HCT116 (cell line): ENCODE measurements around the gene CRACDL. TPM values are rescaled to one million over a fixed set of nuclear protein-coding genes. Genes with fewer than 3 reads are reported as not detected.

Experiments
- ATAC-seq: fragments of 200-7000 bp; cut with Tn5 transposase; 2 replicates; pipeline ENCODE4 v1.9.1; 2020; ENCODE audit warnings: mild to moderate bottlenecking, moderate library complexity
- BruUV-seq: library from RNA; stranded (reverse); fragments of 400-500 nt; replicated peaks from 2 replicates; lab custom pipeline; 2021; lab: Mats Ljungman, UMichigan
- CTCF ChIA-PET: fragments of 300-600 bp; sonication (Branson Sonifier 250); formaldehyde crosslinking; loops from one replicate; lab custom pipeline; 2021; ENCODE audit warnings: antibody characterized with exemption; lab: Charles Lee
- POLR2A ChIA-PET: fragments of 300-600, 350-600 bp; sonication (Branson Sonifier 250); formaldehyde crosslinking; loops from one replicate; lab custom pipeline; 2021; ENCODE audit warnings: antibody characterized with exemption; lab: Charles Lee
- RAD21 ChIA-PET, 2 experiments: fragments of 300-600 bp; sonication (Branson Sonifier 250); formaldehyde crosslinking; loops; one replicate each; lab custom pipeline; 2023; ENCODE audit warnings: low total read pairs in 2 of 2; ENCODE audit not compliant: uncharacterized antibody in 2 of 2, unreplicated experiment in 2 of 2, low non-redundant PET in 1 of 2; lab: Charles Lee
- DNase-seq: peaks from one replicate; pipeline ENCODE4 v3.0.0-alpha.2; 2010; ENCODE audit warnings: low read depth, low spot score
- H2AFZ ChIP-seq: fragments of 200-600 bp; shearing (Covaris generic), sonication (generic); 2 replicates; pipeline ENCODE4 v1.6.1; 2017; ENCODE audit warnings: low read depth, mixed run types, mixed read lengths, antibody characterized with exemption, low read length; ENCODE audit not compliant: poor library complexity, severe bottlenecking
- H3K27ac ChIP-seq: 2 replicates; pipeline ENCODE4 v1.5.1; 2012; ENCODE audit warnings: low read depth, low read length
- H3K27me3 ChIP-seq: fragments of 200-600 bp; sonication (generic); 2 replicates; pipeline ENCODE4 v1.6.1; 2016; ENCODE audit warnings: mixed run types, low read length, mixed read lengths; ENCODE audit not compliant: insufficient read depth
- H3K36me3 ChIP-seq, 2 experiments: fragments of 200-500 bp in 1 of 2; fragments of 200-600 bp in 1 of 2; sonication (Bioruptor generic) in 1 of 2; sonication (generic) in 1 of 2; 2 replicates each; pipeline versions ENCODE4 v1.5.1 to v1.6.1; 2014 to 2016; ENCODE audit warnings: low read length in 2 of 2, inconsistent platforms in 1 of 2, mixed read lengths in 1 of 2, mixed run types in 1 of 2; ENCODE audit not compliant: insufficient read depth in 2 of 2, control insufficient read depth in 1 of 2
- H3K4me1 ChIP-seq, 2 experiments: fragments of 200-600 bp in 1 of 2; sonication (generic) in 1 of 2; 2 replicates each; pipeline versions ENCODE4 v1.5.1 to v1.6.1; 2012 to 2017; ENCODE audit warnings: low read length in 2 of 2, inconsistent platforms in 1 of 2, mild to moderate bottlenecking in 1 of 2, mixed read lengths in 1 of 2, mixed run types in 1 of 2, moderate library complexity in 1 of 2; ENCODE audit not compliant: insufficient read depth in 2 of 2, control insufficient read depth in 1 of 2
- H3K4me2 ChIP-seq: fragments of 200-600 bp; sonication (generic); 2 replicates; pipeline ENCODE4 v1.6.1; 2017; ENCODE audit warnings: mixed run types, low read length, mixed read lengths
- H3K4me3 ChIP-seq, 2 experiments: fragments of 200-600 bp in 1 of 2; sonication (generic) in 1 of 2; replicated peaks in 1 of 2; 2 replicates each; pipeline ENCODE4 v1.5.1; 2011 to 2016; ENCODE audit warnings: low read length in 2 of 2, control low read depth in 1 of 2, low read depth in 1 of 2, mild to moderate bottlenecking in 1 of 2, mixed read lengths in 1 of 2, mixed run types in 1 of 2
- H3K79me2 ChIP-seq: fragments of 200-600 bp; sonication (generic); 2 replicates; pipeline ENCODE4 v1.6.1; 2017; ENCODE audit warnings: mild to moderate bottlenecking, mixed run types, low read length, moderate library complexity, mixed read lengths; ENCODE audit not compliant: insufficient read depth
- H3K9ac ChIP-seq: fragments of 200-600 bp; sonication (generic); 2 replicates; pipeline ENCODE4 v1.6.1; 2016; ENCODE audit warnings: low read length, mixed read lengths
- H3K9me2 ChIP-seq: fragments of 200-600 bp; sonication (generic), shearing (Covaris generic); 2 replicates; pipeline ENCODE4 v1.6.1; 2017; ENCODE audit warnings: mixed run types, mild to moderate bottlenecking, moderate library complexity; ENCODE audit not compliant: insufficient read depth
- H3K9me3 ChIP-seq, 2 experiments: fragments of 200-500 bp in 1 of 2; fragments of 200-600 bp in 1 of 2; sonication (Bioruptor generic) in 1 of 2; sonication (generic) in 1 of 2; 2 replicates each; pipeline ENCODE4 v1.6.1; 2014 to 2017; ENCODE audit warnings: low read length in 2 of 2, mixed read lengths in 2 of 2, inconsistent platforms in 1 of 2, low read depth in 1 of 2, mild to moderate bottlenecking in 1 of 2, mixed run types in 1 of 2, moderate library complexity in 1 of 2; ENCODE audit not compliant: control insufficient read depth in 1 of 2, insufficient read depth in 1 of 2
- H4K20me1 ChIP-seq: fragments of 200-600 bp; sonication (generic), shearing (Covaris generic); 2 replicates; pipeline ENCODE4 v1.6.1; 2017; ENCODE audit warnings: mixed run types, mild to moderate bottlenecking, moderate library complexity; ENCODE audit not compliant: insufficient read depth
- ATF3 ChIP-seq: IDR thresholded peaks from 2 replicates; pipeline ENCODE4 v1.6.1; 2012
- CEBPB ChIP-seq: IDR thresholded peaks from 2 replicates; pipeline ENCODE4 v1.6.1; 2012; ENCODE audit warnings: low read depth
- EGR1 ChIP-seq: IDR thresholded peaks from 2 replicates; pipeline ENCODE4 v1.6.1; 2012; ENCODE audit warnings: low read depth
- POLR2A ChIP-seq: IDR thresholded peaks from 2 replicates; pipeline ENCODE4 v1.7.0; 2011; ENCODE audit warnings: borderline replicate concordance; ENCODE audit not compliant: insufficient read depth, insufficient read length; ENCODE audit errors: extremely low read depth
- TCF7L2 ChIP-seq: IDR thresholded peaks from 2 replicates; pipeline ENCODE4 v1.7.0; 2011; ENCODE audit warnings: borderline replicate concordance, inconsistent platforms; ENCODE audit not compliant: insufficient read depth, insufficient read length; ENCODE audit errors: extremely low read depth
- YY1 ChIP-seq: IDR thresholded peaks from 2 replicates; pipeline ENCODE4 v1.6.1; 2011; ENCODE audit warnings: low read length, low read depth, moderate library complexity, mild to moderate bottlenecking; ENCODE audit not compliant: insufficient replicate concordance; ENCODE audit errors: extremely low read depth
- ZBTB33 ChIP-seq: IDR thresholded peaks from 2 replicates; pipeline ENCODE4 v1.6.1; 2011; ENCODE audit warnings: mild to moderate bottlenecking, low read length, moderate library complexity; ENCODE audit not compliant: insufficient replicate concordance; ENCODE audit errors: extremely low read depth
- ZNF274 ChIP-seq: fragments of 200-500 bp; sonication (Bioruptor generic); IDR thresholded peaks from 2 replicates; pipeline ENCODE4 v1.6.1; 2014; ENCODE audit warnings: mild to moderate bottlenecking, low read depth, low read length, inconsistent platforms
- intact Hi-C: fragments of 100-400 bp; cut with micrococcal nuclease; formaldehyde crosslinking; loops from 2 replicates; pipeline ENCODE4 v1.10.0; 2022
- total RNA-seq: library from RNA; stranded (reverse); gene quantifications from one replicate; pipeline ENCODE4 v1.2.1, GENCODE V29; 2021; ENCODE audit not compliant: unreplicated experiment

Gene CRACDL
- total RNA-seq, 1 experiment from 2014 or later, result 1.1 TPM

- no peaks in the 10 kb centered on the region for H3K9me2 ChIP-seq
- H3K79me2 ChIP-seq, result no peaks in the 10 kb centered on the region
- intact Hi-C loops, result no loop called here
- H3K4me1 ChIP-seq, result no peaks in the 10 kb centered on the region
- H4K20me1 ChIP-seq, result no peaks in the 10 kb centered on the region
- ATAC-seq, result no peak
- H3K27ac ChIP-seq, result no peak overlapping the region
- no peak overlapping the region for H2AFZ ChIP-seq
- H3K36me3 ChIP-seq, result no peaks in the 10 kb centered on the region
- CTCF ChIA-PET, result no interaction called here
- DNase-seq, result no peak
- H3K9ac ChIP-seq, result no peak overlapping the region
- POLR2A ChIA-PET, result no interaction called here
- RAD21 ChIA-PET, result no interaction called here
- H3K9me3 ChIP-seq, result no peaks in the 10 kb centered on the region
- no peak overlapping the region for H3K4me2 ChIP-seq
- no TSS peak for BruUV-seq
- no peak for TF ChIP-seq TCF7L2
- TF ChIP-seq ATF3, result no peak
- TF ChIP-seq ZNF274, result no peak
- TF ChIP-seq EGR1, result no peak
- no peak for TF ChIP-seq CEBPB
- TF ChIP-seq ZBTB33, result no peak
- no peak for TF ChIP-seq POLR2A
- TF ChIP-seq YY1, result no peak
- H3K27me3 ChIP-seq, result no peaks in the 10 kb centered on the region
- H3K4me3 ChIP-seq, result no peak overlapping the region
Observed at GRCh38 chr2:98894331-98895000, 41.6 kb downstream of the CRACDL start.
